Measurements from ENCODE around the gene VAC14. TPM values are rescaled to one million over a fixed set of nuclear protein-coding genes. Genes with fewer than 3 reads are reported as not detected.
A peak's percentile ranks its signal among the peaks of the same experiment; 100 is the strongest.

VAC14 gene
- total and polyA plus RNA-seq, 3 donors from 2014 or later = 41.0 to 80.5 (median 61.8) TPM

GRCh38 chr16:70688246-70688742 lies 112.7 kb downstream of the VAC14 start:
- Histone ChIP-seq H3K4me1 (peaks cover 51% of the 10 kb centered on the region), H3K27me3 (no peaks in the 10 kb centered on the region), H3K4me3 (no peak overlapping the region), H3K36me3 (ENCODE audit: low read depth, missing control alignments) (no peaks in the 10 kb centered on the region), H3K9me3 (no peaks in the 10 kb centered on the region), H3K27ac (peak overlapping the region in 1 of 2 donors; percentile 68)
- intact Hi-C loops (cut with DNase I; ENCODE audit: low total_unique reads) = no loop called here
- DNase-seq = no peak
- 30 to 40% methylated on average over 2 to 8 of the region's 8 CpGs for WGBS, 2 donors
- TF ChIP-seq, protein P1, sequence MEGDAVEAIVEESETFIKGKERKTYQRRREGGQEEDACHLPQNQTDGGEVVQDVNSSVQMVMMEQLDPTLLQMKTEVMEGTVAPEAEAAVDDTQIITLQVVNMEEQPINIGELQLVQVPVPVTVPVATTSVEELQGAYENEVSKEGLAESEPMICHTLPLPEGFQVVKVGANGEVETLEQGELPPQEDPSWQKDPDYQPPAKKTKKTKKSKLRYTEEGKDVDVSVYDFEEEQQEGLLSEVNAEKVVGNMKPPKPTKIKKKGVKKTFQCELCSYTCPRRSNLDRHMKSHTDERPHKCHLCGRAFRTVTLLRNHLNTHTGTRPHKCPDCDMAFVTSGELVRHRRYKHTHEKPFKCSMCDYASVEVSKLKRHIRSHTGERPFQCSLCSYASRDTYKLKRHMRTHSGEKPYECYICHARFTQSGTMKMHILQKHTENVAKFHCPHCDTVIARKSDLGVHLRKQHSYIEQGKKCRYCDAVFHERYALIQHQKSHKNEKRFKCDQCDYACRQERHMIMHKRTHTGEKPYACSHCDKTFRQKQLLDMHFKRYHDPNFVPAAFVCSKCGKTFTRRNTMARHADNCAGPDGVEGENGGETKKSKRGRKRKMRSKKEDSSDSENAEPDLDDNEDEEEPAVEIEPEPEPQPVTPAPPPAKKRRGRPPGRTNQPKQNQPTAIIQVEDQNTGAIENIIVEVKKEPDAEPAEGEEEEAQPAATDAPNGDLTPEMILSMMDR (IDR thresholded peaks at IDR 0.05) = no peak
- TF ChIP-seq POLR2A (IDR thresholded peaks at IDR 0.05) = no peak

- peaks cover 46% of the 10 kb centered on the region for H3K4me1 ChIP-seq
- H3K9me3 ChIP-seq = no peaks in the 10 kb centered on the region
- WGBS, 2 donors = 89 to 100% methylated on average over 1 to 18 of the region's 18 CpGs
- intact Hi-C loops (cut with DNase I; ENCODE audit: low total_unique reads) = no loop called here
- no peaks in the 10 kb centered on the region for H3K36me3 ChIP-seq (ENCODE audit: low read depth, missing control alignments)
- peak overlapping the region in 1 of 2 donors; percentile 68 for H3K27ac ChIP-seq
- no peaks in the 10 kb centered on the region for H3K27me3 ChIP-seq
- DNase-seq = no peak
- no peak overlapping the region for H3K4me3 ChIP-seq
- TF ChIP-seq POLR2A (IDR thresholded peaks at IDR 0.05) = no peak
- TF ChIP-seq, protein P1 (IDR thresholded peaks at IDR 0.05) = no peak
Observed at GRCh38 chr16:70687671-70688245, 113.2 kb downstream of the VAC14 start.

- TF ChIP-seq POLR2A (IDR thresholded peaks at IDR 0.05) = no peak
- TF ChIP-seq, protein P1 (IDR thresholded peaks at IDR 0.05) = no peak
- Histone ChIP-seq H3K4me3 (no peak overlapping the region), H3K27me3 (no peaks in the 10 kb centered on the region), H3K9me3 (no peaks in the 10 kb centered on the region), H3K4me1 (peaks cover 43% of the 10 kb centered on the region), H3K27ac (no peak overlapping the region), H3K36me3 (ENCODE audit: low read depth, missing control alignments) (no peaks in the 10 kb centered on the region)
- intact Hi-C loops (cut with DNase I; ENCODE audit: low total_unique reads) = no loop called here
- WGBS, 2 donors = 40 to 50% methylated on average over 2 to 5 of the region's 5 CpGs
- no peak for DNase-seq
Observed at GRCh38 chr16:70687102-70687511, 113.9 kb downstream of the VAC14 start.

DNA sequence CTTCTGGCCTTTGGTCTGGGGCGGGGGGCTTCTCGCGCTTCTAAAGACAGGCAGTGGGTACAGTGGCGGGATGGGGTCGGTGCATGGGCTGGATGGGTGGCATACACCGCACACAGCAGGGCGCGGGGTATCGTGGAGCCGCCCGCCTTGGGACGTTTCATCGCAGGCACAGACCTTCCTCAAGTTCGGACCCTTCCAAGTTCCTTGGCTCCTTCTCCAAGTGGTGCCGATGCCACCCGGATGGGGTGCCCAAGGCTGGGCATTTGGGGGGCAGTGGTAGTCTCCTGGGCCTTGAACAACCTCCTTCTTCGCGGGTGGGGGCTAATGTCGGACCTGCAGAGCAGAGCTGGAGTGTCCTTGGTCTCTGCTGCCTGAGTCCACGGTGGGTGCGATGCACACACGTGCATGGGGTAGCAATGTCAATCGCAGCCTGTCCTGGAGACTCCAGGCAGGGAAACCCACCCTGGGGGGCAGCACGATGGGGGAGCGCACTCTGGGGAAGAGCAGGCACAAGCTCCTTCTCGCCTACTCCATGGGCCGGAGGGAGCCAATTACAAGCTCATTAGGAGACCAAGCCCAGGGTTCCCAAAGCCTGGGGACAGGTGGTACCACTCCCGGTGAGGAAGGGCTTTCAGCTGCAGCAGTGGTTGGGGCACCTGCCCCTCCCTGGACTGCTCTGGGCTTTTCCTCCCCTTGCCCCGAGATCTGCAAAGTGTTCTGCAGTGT lies 114.4 kb downstream of the VAC14 start:
- no peak for DNase-seq
- H3K4me3 ChIP-seq = peak overlapping the region in 1 of 2 donors; percentile 26
- no peaks in the 10 kb centered on the region for H3K27me3 ChIP-seq
- H3K36me3 ChIP-seq (ENCODE audit: low read depth, missing control alignments) = no peaks in the 10 kb centered on the region
- H3K9me3 ChIP-seq = no peaks in the 10 kb centered on the region
- intact Hi-C loops (cut with DNase I; ENCODE audit: low total_unique reads) = no loop called here
- H3K27ac ChIP-seq = peak overlapping the region in 1 of 2 donors; percentile 77
- peaks cover 44% of the 10 kb centered on the region for H3K4me1 ChIP-seq
- no peak for TF ChIP-seq POLR2A (IDR thresholded peaks at IDR 0.05)
- TF ChIP-seq, protein P1 (IDR thresholded peaks at IDR 0.05) = no peak
- 36% methylated on average over 29 of the region's 29 CpGs; no CpG with 5 or more reads in 1 of the 2 donors for WGBS, 2 donors
